Fibroblast of lung (primary cell): Measurements from ENCODE around the gene YIF1B. TPM values are rescaled to one million over a fixed set of nuclear protein-coding genes. Genes with fewer than 3 reads are reported as not detected.

ENCODE experiments used
- DNase-seq, 2 donors: peaks; one replicate each; pipeline versions ENCODE4 v3.0.0 to v3.0.0-alpha.2; 2010; ENCODE audit warnings: low read depth in 2 of 2
- H2AFZ ChIP-seq: 2 replicates; pipeline ENCODE4 v1.5.1; 2012; ENCODE audit warnings: low read length, control low read depth, inconsistent platforms
- H3K27ac ChIP-seq: 2 replicates; pipeline ENCODE4 v1.5.1; 2011; ENCODE audit warnings: low read length, control low read depth; ENCODE audit not compliant: insufficient read depth
- H3K27me3 ChIP-seq: 2 replicates; pipeline ENCODE4 v1.5.1; 2011; ENCODE audit warnings: mild to moderate bottlenecking, low read length; ENCODE audit not compliant: control insufficient read depth, insufficient read depth
- H3K36me3 ChIP-seq: 2 replicates; pipeline ENCODE4 v1.5.1; 2011; ENCODE audit warnings: low read length; ENCODE audit not compliant: control insufficient read depth, insufficient read depth
- H3K4me1 ChIP-seq: 2 replicates; pipeline ENCODE4 v1.5.1; 2011; ENCODE audit warnings: low read length; ENCODE audit not compliant: control insufficient read depth, insufficient read depth; ENCODE audit errors: extremely low read depth
- H3K4me2 ChIP-seq: 2 replicates; pipeline ENCODE4 v1.5.1; 2011; ENCODE audit warnings: low read length, control low read depth; ENCODE audit not compliant: insufficient read depth; ENCODE audit errors: extremely low read depth
- H3K4me3 ChIP-seq, 4 experiments: fragments of 200-600 bp in 1 of 4; sonication (generic) in 1 of 4; replicated peaks in 1 of 4; 2 replicates each; pipeline ENCODE4 v1.5.1; 2011 to 2016; ENCODE audit warnings: low read length in 4 of 4, low read depth in 3 of 4, mild to moderate bottlenecking in 3 of 4, control low read depth in 2 of 4, inconsistent platforms in 1 of 4, mixed read lengths in 1 of 4; ENCODE audit not compliant: insufficient read depth in 1 of 4; ENCODE audit errors: control extremely low read depth in 1 of 4
- H3K79me2 ChIP-seq: 2 replicates; pipeline ENCODE4 v1.5.1; 2012; ENCODE audit warnings: mild to moderate bottlenecking, low read length, inconsistent platforms; ENCODE audit not compliant: control insufficient read depth, insufficient read depth
- H3K9ac ChIP-seq: 2 replicates; pipeline ENCODE4 v1.5.1; 2011; ENCODE audit warnings: mild to moderate bottlenecking, low read length, control low read depth; ENCODE audit not compliant: insufficient read depth
- H3K9me3 ChIP-seq: 2 replicates; pipeline ENCODE4 v1.5.1; 2012; ENCODE audit warnings: low read depth, low read length; ENCODE audit not compliant: control insufficient read depth, insufficient read depth
- H4K20me1 ChIP-seq: 2 replicates; pipeline ENCODE4 v1.5.1; 2011; ENCODE audit warnings: low read length; ENCODE audit not compliant: control insufficient read depth, insufficient read depth; ENCODE audit errors: extremely low read depth
- EZH2 ChIP-seq: IDR thresholded peaks from 2 replicates; pipeline ENCODE4 v1.5.1; 2012; ENCODE audit warnings: low read length, control low read depth, mild to moderate bottlenecking; ENCODE audit errors: missing control alignments
- polyA plus RNA-seq, 2 donors: library from polyadenylated mRNA; depleted of rRNA in 1 of 2; stranded (reverse) in 1 of 2; unstranded in 1 of 2; fragments of >200 nt; gene quantifications; 2 replicates each; pipeline ENCODE4 v1.2.1, GENCODE V29; 2011 to 2012; ENCODE audit warnings: missing spikeins in 1 of 2
- total RNA-seq: library from RNA; depleted of rRNA; stranded (reverse); fragments of >200 nt; gene quantifications from 2 replicates; pipeline ENCODE4 v1.2.1, GENCODE V29; 2014
- TF ChIP-seq, protein P1 (sequence below), 2 donors: IDR thresholded peaks in 1 of 2; conservative IDR thresholded peaks in 1 of 2; 1 replicate in 1 of 2; 2 replicates in 1 of 2; pipeline ENCODE4 v1.5.1; 2011 to 2012; ENCODE audit warnings: low read length in 2 of 2, control low read depth in 1 of 2, inconsistent platforms in 1 of 2, low read depth in 1 of 2, mild to moderate bottlenecking in 1 of 2

The YIF1B gene
- total and polyA plus RNA-seq, 2 donors (not counting 1 experiment from before 2014, with no cell fraction given), result 73.3 to 96.5 TPM

DNA sequence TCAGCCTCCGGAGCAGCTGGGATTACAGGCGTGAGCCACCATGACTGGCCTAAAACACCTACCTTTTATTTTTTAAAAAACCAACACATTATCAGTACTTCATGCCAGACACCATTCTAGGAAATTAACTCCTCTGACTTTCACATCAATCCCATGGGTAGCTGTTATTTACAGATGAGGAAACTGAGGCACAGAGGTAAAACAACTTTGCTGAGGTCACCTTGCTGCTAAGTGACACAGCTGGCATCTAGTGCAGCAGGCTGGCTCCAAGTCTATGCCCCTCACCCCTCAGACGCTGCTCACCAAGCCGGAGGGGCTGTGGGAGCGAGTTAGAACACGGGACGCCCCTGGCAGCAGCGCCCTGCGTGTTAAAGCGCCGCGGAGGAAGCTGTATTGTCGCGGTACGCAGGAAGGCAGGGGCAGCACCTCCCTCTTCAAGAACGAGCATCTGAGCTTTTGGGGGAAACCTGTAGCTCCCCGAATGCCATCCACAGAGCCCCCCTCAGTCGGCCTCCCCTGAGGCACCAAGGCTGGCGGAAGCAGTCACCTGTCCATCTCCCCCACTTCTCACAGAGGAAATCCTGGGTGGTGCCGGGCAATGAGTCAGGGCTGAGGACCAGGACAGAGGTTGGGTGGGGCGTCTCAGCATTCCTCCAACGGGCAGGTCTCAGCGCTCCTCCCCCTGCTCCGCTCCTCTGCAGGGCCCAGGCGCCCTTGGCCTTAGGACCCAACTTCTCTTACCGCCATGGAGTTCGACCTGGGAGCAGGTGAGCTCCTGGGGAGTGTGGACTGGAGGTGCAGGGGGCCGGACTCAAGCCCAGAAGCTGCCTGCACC is 12.0 kb downstream of the YIF1B start, which contains the start of gene C19orf33:
Gene C19orf33, plus strand, starts transcription at position 735 of the 835 bp plus-strand sequence. Its CDS starts 11 bp downstream, at position 746.
- Histone ChIP-seq H3K9me3 (no peaks in the 10 kb centered on the region), H3K36me3 (peaks cover 18% of the 10 kb centered on the region), H3K4me3 (no peak within 1 kb of the TSS), H3K4me1 (peaks cover 15% of the 10 kb centered on the region), H3K27ac (no peak within 1 kb of the TSS), H4K20me1 (no peaks in the 10 kb centered on the region), H2AFZ (no peak within 1 kb of the TSS), H3K9ac (no peak within 1 kb of the TSS), H3K27me3 (no peaks in the 10 kb centered on the region), H3K79me2 (no peaks in the 10 kb centered on the region), H3K4me2 (no peak within 1 kb of the TSS)
- peak in 1 of 2 donors; percentile 44 for DNase-seq
- TF ChIP-seq, protein P1, sequence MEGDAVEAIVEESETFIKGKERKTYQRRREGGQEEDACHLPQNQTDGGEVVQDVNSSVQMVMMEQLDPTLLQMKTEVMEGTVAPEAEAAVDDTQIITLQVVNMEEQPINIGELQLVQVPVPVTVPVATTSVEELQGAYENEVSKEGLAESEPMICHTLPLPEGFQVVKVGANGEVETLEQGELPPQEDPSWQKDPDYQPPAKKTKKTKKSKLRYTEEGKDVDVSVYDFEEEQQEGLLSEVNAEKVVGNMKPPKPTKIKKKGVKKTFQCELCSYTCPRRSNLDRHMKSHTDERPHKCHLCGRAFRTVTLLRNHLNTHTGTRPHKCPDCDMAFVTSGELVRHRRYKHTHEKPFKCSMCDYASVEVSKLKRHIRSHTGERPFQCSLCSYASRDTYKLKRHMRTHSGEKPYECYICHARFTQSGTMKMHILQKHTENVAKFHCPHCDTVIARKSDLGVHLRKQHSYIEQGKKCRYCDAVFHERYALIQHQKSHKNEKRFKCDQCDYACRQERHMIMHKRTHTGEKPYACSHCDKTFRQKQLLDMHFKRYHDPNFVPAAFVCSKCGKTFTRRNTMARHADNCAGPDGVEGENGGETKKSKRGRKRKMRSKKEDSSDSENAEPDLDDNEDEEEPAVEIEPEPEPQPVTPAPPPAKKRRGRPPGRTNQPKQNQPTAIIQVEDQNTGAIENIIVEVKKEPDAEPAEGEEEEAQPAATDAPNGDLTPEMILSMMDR (conservative IDR thresholded peaks at IDR 0.05 in 1 of 2, IDR thresholded peaks at IDR 0.05 in 1 of 2; ENCODE audit: low read depth in 1 of 2, low read length in 2 of 2), result no peak
- no peak for TF ChIP-seq EZH2

DNA sequence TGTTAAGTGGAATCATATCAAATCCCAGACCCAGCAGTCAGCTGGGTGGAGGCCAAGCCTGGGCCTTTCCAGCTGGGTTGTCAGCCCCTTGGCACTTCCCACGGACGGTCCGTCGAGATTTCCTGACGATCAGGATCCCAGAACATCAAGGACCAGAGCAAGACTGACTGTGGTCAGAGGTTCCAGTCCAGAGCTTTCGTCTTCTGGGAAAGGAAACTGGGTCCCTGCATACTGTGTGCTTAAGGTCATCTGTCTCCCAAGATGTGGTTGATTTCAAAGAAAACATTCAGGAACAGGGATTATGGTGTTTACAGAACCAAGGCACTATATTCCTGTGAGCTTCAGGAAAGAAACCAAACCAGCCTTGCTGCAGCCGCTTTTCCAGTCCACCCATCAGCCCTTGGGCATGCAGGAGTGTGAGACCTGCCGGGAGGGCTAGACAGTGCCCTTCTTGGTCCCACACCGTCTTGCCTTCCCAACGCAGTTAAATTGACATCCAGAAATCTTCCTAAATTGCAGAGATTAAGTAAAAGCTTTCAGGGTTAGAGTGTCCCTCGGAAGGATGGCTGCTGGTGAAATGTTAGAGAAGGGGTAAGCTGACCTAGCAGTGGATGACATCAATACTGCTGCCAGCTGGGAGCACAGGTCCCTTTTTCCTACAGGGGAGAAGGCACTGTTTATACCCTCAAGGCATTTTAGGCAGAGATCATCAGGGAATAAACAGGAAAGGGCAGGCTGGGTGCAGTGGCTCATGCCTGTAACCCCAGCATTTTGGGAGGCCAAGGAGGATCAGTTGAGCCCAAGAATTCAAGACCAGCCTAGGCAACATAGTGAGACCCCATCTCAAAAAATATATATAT is 16.7 kb downstream of the YIF1B start:
- Histone ChIP-seq H3K9me3 (no peaks in the 10 kb centered on the region), H3K79me2 (no peaks in the 10 kb centered on the region), H4K20me1 (no peaks in the 10 kb centered on the region), H2AFZ (peak overlapping the region; percentile 11), H3K36me3 (no peaks in the 10 kb centered on the region), H3K4me2 (peak overlapping the region; percentile 33), H3K27ac (peak overlapping the region; percentile 57), H3K27me3 (no peaks in the 10 kb centered on the region), H3K4me3 (no peak overlapping the region), H3K4me1 (peaks cover 17% of the 10 kb centered on the region), H3K9ac (no peak overlapping the region)
- DNase-seq, result peak; percentile 25 to 34
- TF ChIP-seq EZH2, result no peak
- TF ChIP-seq, protein P1 (conservative IDR thresholded peaks at IDR 0.05 in 1 of 2, IDR thresholded peaks at IDR 0.05 in 1 of 2; ENCODE audit: low read depth in 1 of 2, low read length in 2 of 2), result no peak

DNA sequence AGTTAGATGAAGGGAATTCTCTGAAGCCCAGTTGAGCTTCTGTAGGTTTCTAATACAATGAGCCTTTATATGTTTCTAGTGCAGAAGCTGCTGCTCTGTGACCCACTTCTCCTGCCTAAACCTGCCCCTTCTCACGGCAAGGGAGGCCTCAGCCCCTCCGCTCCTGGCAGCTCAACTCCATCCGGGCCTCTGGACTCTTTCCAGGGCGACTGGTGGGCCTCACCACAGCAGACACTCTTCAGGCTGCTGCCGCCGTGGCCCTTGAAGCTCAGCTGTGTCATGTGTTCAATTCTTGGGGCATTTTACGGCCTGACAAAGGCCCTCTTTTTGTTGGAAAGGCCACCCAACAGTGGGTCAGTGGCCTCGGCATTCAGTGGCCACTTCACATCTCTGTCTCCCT is 21.7 kb downstream of the YIF1B start:
- H3K27me3 ChIP-seq, result no peaks in the 10 kb centered on the region
- DNase-seq, result no peak
- TF ChIP-seq, protein P1 (conservative IDR thresholded peaks at IDR 0.05 in 1 of 2, IDR thresholded peaks at IDR 0.05 in 1 of 2; ENCODE audit: low read depth in 1 of 2, low read length in 2 of 2), result no peak
- no peak for TF ChIP-seq EZH2
- no peaks in the 10 kb centered on the region for H3K9me3 ChIP-seq
- no peak overlapping the region for H3K4me3 ChIP-seq
- no peak overlapping the region for H3K27ac ChIP-seq
- no peaks in the 10 kb centered on the region for H3K36me3 ChIP-seq
- no peak overlapping the region for H2AFZ ChIP-seq
- H3K9ac ChIP-seq, result no peak overlapping the region
- peaks cover 23% of the 10 kb centered on the region for H3K4me1 ChIP-seq
- H4K20me1 ChIP-seq, result no peaks in the 10 kb centered on the region
- H3K4me2 ChIP-seq, result no peak overlapping the region
- no peaks in the 10 kb centered on the region for H3K79me2 ChIP-seq
